ENCODE data around the gene CCDC7. TPM values are rescaled to one million over a fixed set of nuclear protein-coding genes. Genes with fewer than 3 reads are reported as not detected.
"Not testable (repeated sequence)": the region's sequence is repeated elsewhere in the genome, so short reads cannot be mapped to it uniquely, and the experiment has no call there.

The CCDC7 gene
- total RNA-seq, 2 experiments from 2014 or later, result 9.0 TPM

- Mint-ChIP-seq H3K36me3 (ENCODE audit: low read depth) (peaks cover 14% of the 10 kb centered on the region), H3K4me1 (no peaks in the 10 kb centered on the region), H3K9me3 (ENCODE audit: low read depth) (no peaks in the 10 kb centered on the region), H3K27ac (no peak overlapping the region), H3K4me3 (no peak overlapping the region), H3K27me3 (no peaks in the 10 kb centered on the region)
- ATAC-seq (no peak), DNase-seq (no peak)
- intact Hi-C loops (cut with DNase I, micrococcal nuclease), result no loop called here
- ChIA-PET CTCF (no interaction called here), POLR2A (no interaction called here)
Observed at GRCh38 chr10:32738958-32739357, 293.0 kb downstream of the CCDC7 start.

GRCh38 chr10:32744321-32744720 lies 298.4 kb downstream of the CCDC7 start:
- ATAC-seq (no peak), DNase-seq (no peak)
- Mint-ChIP-seq H3K4me1 (no peaks in the 10 kb centered on the region), H3K4me3 (no peak overlapping the region), H3K27me3 (no peaks in the 10 kb centered on the region), H3K9me3 (ENCODE audit: low read depth) (no peaks in the 10 kb centered on the region), H3K36me3 (ENCODE audit: low read depth) (peaks cover 23% of the 10 kb centered on the region), H3K27ac (no peak overlapping the region)
- intact Hi-C loops (cut with DNase I, micrococcal nuclease), result no loop called here
- POLR2A ChIA-PET, result no interaction called here
- CTCF ChIA-PET, result no interaction called here

GRCh38 chr10:32746869-32747268 lies 300.9 kb downstream of the CCDC7 start:
- Mint-ChIP-seq H3K27me3 (no peaks in the 10 kb centered on the region), H3K4me1 (no peaks in the 10 kb centered on the region), H3K4me3 (no peak overlapping the region), H3K9me3 (ENCODE audit: low read depth) (no peaks in the 10 kb centered on the region), H3K36me3 (ENCODE audit: low read depth) (peaks cover 23% of the 10 kb centered on the region), H3K27ac (no peak overlapping the region)
- intact Hi-C loops (cut with DNase I, micrococcal nuclease), result no loop called here
- ChIA-PET CTCF (no interaction called here), POLR2A (no interaction called here)
- no peak for DNase-seq
- ATAC-seq, result no peak

GRCh38 chr10:32751582-32751981 lies 305.6 kb downstream of the CCDC7 start:
- no peak overlapping the region for H3K27ac Mint-ChIP-seq
- DNase-seq (no peak), ATAC-seq (no peak)
- no peaks in the 10 kb centered on the region for H3K4me1 Mint-ChIP-seq
- CTCF ChIA-PET, result no interaction called here
- H3K27me3 Mint-ChIP-seq, result no peaks in the 10 kb centered on the region
- H3K36me3 Mint-ChIP-seq (ENCODE audit: low read depth), result peaks cover 10% of the 10 kb centered on the region
- peaks cover 11% of the 10 kb centered on the region for H3K9me3 Mint-ChIP-seq (ENCODE audit: low read depth)
- POLR2A ChIA-PET, result no interaction called here
- H3K4me3 Mint-ChIP-seq, result no peak overlapping the region
- intact Hi-C loops (cut with DNase I, micrococcal nuclease), result no loop called here

GRCh38 chr10:32754900-32755299 lies 309.0 kb downstream of the CCDC7 start:
- DNase-seq; H3K27ac Mint-ChIP-seq; intact Hi-C loops (cut with DNase I, micrococcal nuclease); H3K27me3 Mint-ChIP-seq; POLR2A ChIA-PET; CTCF ChIA-PET; ATAC-seq; H3K4me1 Mint-ChIP-seq; H3K36me3 Mint-ChIP-seq (ENCODE audit: low read depth); H3K4me3 Mint-ChIP-seq: not testable (repeated sequence)
- peaks cover 26% of the 10 kb centered on the region for H3K9me3 Mint-ChIP-seq (ENCODE audit: low read depth)

- Mint-ChIP-seq H3K27me3 (no peaks in the 10 kb centered on the region), H3K9me3 (ENCODE audit: low read depth) (peaks cover 25% of the 10 kb centered on the region), H3K27ac (no peak overlapping the region), H3K4me3 (no peak overlapping the region), H3K36me3 (ENCODE audit: low read depth) (peaks cover 10% of the 10 kb centered on the region), H3K4me1 (no peaks in the 10 kb centered on the region)
- intact Hi-C loops (cut with DNase I, micrococcal nuclease), result no loop called here
- DNase-seq (no peak), ATAC-seq (no peak)
- ChIA-PET CTCF (no interaction called here), POLR2A (no interaction called here)
Observed at GRCh38 chr10:32771217-32771616, 325.3 kb downstream of the CCDC7 start.

GRCh38 chr10:32773105-32773504 lies 327.2 kb downstream of the CCDC7 start:
- POLR2A ChIA-PET, result no interaction called here
- Mint-ChIP-seq H3K4me1 (no peaks in the 10 kb centered on the region), H3K4me3 (no peak overlapping the region), H3K9me3 (ENCODE audit: low read depth) (peaks cover 22% of the 10 kb centered on the region), H3K27me3 (no peaks in the 10 kb centered on the region), H3K27ac (no peak overlapping the region), H3K36me3 (ENCODE audit: low read depth) (peaks cover 10% of the 10 kb centered on the region)
- ATAC-seq, result no peak
- no peak for DNase-seq
- CTCF ChIA-PET, result no interaction called here
- intact Hi-C loops (cut with DNase I, micrococcal nuclease), result no loop called here

- Mint-ChIP-seq H3K9me3 (ENCODE audit: low read depth) (peaks cover 11% of the 10 kb centered on the region), H3K27ac (no peak overlapping the region), H3K27me3 (no peaks in the 10 kb centered on the region), H3K4me3 (no peak overlapping the region), H3K36me3 (ENCODE audit: low read depth) (peaks cover 4% of the 10 kb centered on the region), H3K4me1 (no peaks in the 10 kb centered on the region)
- ChIA-PET CTCF (no interaction called here), POLR2A (no interaction called here)
- ATAC-seq, result no peak
- intact Hi-C loops (cut with DNase I, micrococcal nuclease), result no loop called here
- no peak for DNase-seq
Observed at GRCh38 chr10:32786968-32787367, 341.0 kb downstream of the CCDC7 start.

GRCh38 chr10:32787690-32788284 lies 341.8 kb downstream of the CCDC7 start:
- H3K27me3 Mint-ChIP-seq, result no peaks in the 10 kb centered on the region

GRCh38 chr10:32788359-32788758 lies 342.4 kb downstream of the CCDC7 start:
- H3K4me1 Mint-ChIP-seq, result no peaks in the 10 kb centered on the region
- H3K4me3 Mint-ChIP-seq, result no peak overlapping the region
- intact Hi-C loops (cut with DNase I, micrococcal nuclease), result no loop called here
- POLR2A ChIA-PET, result interaction anchor here (0.6 kb wide), 1 partner anchor 203 kb away, joined by 3 read pairs; no protein-coding TSS in a partner anchor
- H3K9me3 Mint-ChIP-seq (ENCODE audit: low read depth), result peaks cover 11% of the 10 kb centered on the region
- H3K36me3 Mint-ChIP-seq (ENCODE audit: low read depth), result peaks cover 4% of the 10 kb centered on the region
- H3K27me3 Mint-ChIP-seq, result no peaks in the 10 kb centered on the region
- CTCF ChIA-PET, result interaction anchor here (1.0 kb wide), 1 partner anchor 221 kb away, joined by 3 read pairs; no protein-coding TSS in a partner anchor
- DNase-seq (no peak), ATAC-seq (no peak)
- H3K27ac Mint-ChIP-seq, result no peak overlapping the region

More at GRCh38 chr10:32787690-32788284, 341.8 kb downstream of the CCDC7 start:
- no peaks in the 10 kb centered on the region for H3K4me1 Mint-ChIP-seq
- ATAC-seq (no peak), DNase-seq (no peak)
- POLR2A ChIA-PET, result interaction anchor here (0.6 kb wide), 1 partner anchor 203 kb away, joined by 3 read pairs; no protein-coding TSS in a partner anchor
- no peak overlapping the region for H3K27ac Mint-ChIP-seq
- peaks cover 11% of the 10 kb centered on the region for H3K9me3 Mint-ChIP-seq (ENCODE audit: low read depth)
- peaks cover 4% of the 10 kb centered on the region for H3K36me3 Mint-ChIP-seq (ENCODE audit: low read depth)
- intact Hi-C loops (cut with DNase I, micrococcal nuclease), result no loop called here
- CTCF ChIA-PET, result interaction anchor here (0.6 to 1.0 kb wide), 2 partner anchors 221 to 1171 kb away, joined by 3 read pairs; no protein-coding TSS in a partner anchor
- H3K4me3 Mint-ChIP-seq, result no peak overlapping the region

- Mint-ChIP-seq H3K36me3 (ENCODE audit: low read depth) (peaks cover 4% of the 10 kb centered on the region), H3K27me3 (no peaks in the 10 kb centered on the region), H3K27ac (no peak overlapping the region), H3K4me1 (no peaks in the 10 kb centered on the region), H3K9me3 (ENCODE audit: low read depth) (peaks cover 11% of the 10 kb centered on the region), H3K4me3 (no peak overlapping the region)
- DNase-seq (no peak), ATAC-seq (no peak)
- POLR2A ChIA-PET, result no interaction called here
- CTCF ChIA-PET, result interaction anchor here (1.1 kb wide), 2 partner anchors 13 to 219 kb away, joined by 3 read pairs; no protein-coding TSS in a partner anchor
- intact Hi-C loops (cut with DNase I, micrococcal nuclease), result loop anchor here in 1 of 2 experiments (10.0 kb wide), 1 partner anchor 1844 kb away; no protein-coding TSS in a partner anchor
Observed at GRCh38 chr10:32790483-32790882, 344.5 kb downstream of the CCDC7 start.

GRCh38 chr10:32793033-32793432 lies 347.1 kb downstream of the CCDC7 start:
- no peak overlapping the region for H3K27ac Mint-ChIP-seq
- H3K4me3 Mint-ChIP-seq, result no peak overlapping the region
- H3K27me3 Mint-ChIP-seq, result no peaks in the 10 kb centered on the region
- H3K4me1 Mint-ChIP-seq, result peaks cover 2% of the 10 kb centered on the region
- CTCF ChIA-PET, result interaction anchor here (0.9 kb wide), 1 partner anchor 277 kb away, joined by 4 read pairs; no protein-coding TSS in a partner anchor
- POLR2A ChIA-PET, result no interaction called here
- DNase-seq, result no peak
- intact Hi-C loops (cut with DNase I, micrococcal nuclease), result loop anchor here in 1 of 2 experiments (10.0 kb wide), 1 partner anchor 1842 kb away; no protein-coding TSS in a partner anchor
- ATAC-seq, result no peak
- H3K9me3 Mint-ChIP-seq (ENCODE audit: low read depth), result peaks cover 3% of the 10 kb centered on the region
- H3K36me3 Mint-ChIP-seq (ENCODE audit: low read depth), result no peaks in the 10 kb centered on the region
